H1 (cell line): ENCODE results near the gene GALNT17. TPM values are rescaled to one million over a fixed set of nuclear protein-coding genes. Genes with fewer than 3 reads are reported as not detected.

Experiments
- ATF3 ChIP-seq: IDR thresholded peaks from 2 replicates; pipeline ENCODE4 v1.6.1; 2011; ENCODE audit warnings: low read depth, mild to moderate bottlenecking, low read length; ENCODE audit not compliant: insufficient read depth
- CHD7 ChIP-seq: fragments of 300-600 bp; sonication (generic); IDR thresholded peaks from 2 replicates; pipeline ENCODE4 v1.7.1; 2012; ENCODE audit warnings: low read length, moderate library complexity, mild to moderate bottlenecking, inconsistent platforms; ENCODE audit not compliant: insufficient replicate concordance
- EZH2 ChIP-seq: fragments of 200-600 bp; sonication (generic); IDR thresholded peaks from 2 replicates; pipeline ENCODE4 v1.7.1; 2012; ENCODE audit warnings: low read depth, mild to moderate bottlenecking, moderate library complexity, low read length, inconsistent platforms; ENCODE audit not compliant: severe bottlenecking
- JUND ChIP-seq: IDR thresholded peaks from 2 replicates; pipeline ENCODE4 v1.6.1; 2011; ENCODE audit warnings: mild to moderate bottlenecking, improper control_type of control experiment, low read length
- SIRT6 ChIP-seq: IDR thresholded peaks from one replicate; pipeline ENCODE4 v1.7.1; 2012; ENCODE audit warnings: low read length, inconsistent platforms
- SRF ChIP-seq: IDR thresholded peaks from 2 replicates; pipeline ENCODE4 v1.6.1; 2011; ENCODE audit warnings: mild to moderate bottlenecking, low read depth, low read length, moderate library complexity
- polyA plus RNA-seq, 7 experiments: library from polyadenylated mRNA; depleted of rRNA in 3 of 7; stranded (reverse) in 5 of 7; unstranded in 2 of 7; fragments of >200 nt in 5 of 7; fragments of 200-250 nt in 2 of 7; gene quantifications; 1 replicate in 5 of 7; 2 replicates in 1 of 7; 4 replicates in 1 of 7; pipeline versions ENCODE4 v1.2.1 to v1.2.3, GENCODE V29; 2011 to 2013; ENCODE audit warnings: missing spikeins in 2 of 7, mixed read lengths in 2 of 7
- total RNA-seq: library from RNA; stranded (reverse); fragmentation: NEBNext Ultra II Directional; extraction: Animal tissue kit (Norgen Biotek cat#: 25700); gene quantifications from 2 replicates; pipeline ENCODE4 v1.2.1, GENCODE V29; 2021

Gene GALNT17
- total and polyA plus RNA-seq, 2 of the 8 experiments (the other 6 are each of a cell fraction or from before 2014, with no cell fraction given), result 37.7 to 47.0 TPM

- TF ChIP-seq CHD7, result no peak
- no peak for TF ChIP-seq EZH2
- TF ChIP-seq SRF, result no peak
- TF ChIP-seq JUND, result no peak
- TF ChIP-seq SIRT6, result no peak
- no peak for TF ChIP-seq ATF3
These were observed 481.4 kb downstream of the GALNT17 start (continued) for GRCh38 chr7:71613313-71613712.
